B cell (primary cell): Measurements from ENCODE around the gene CDCA5. TPM values are rescaled to one million over a fixed set of nuclear protein-coding genes. Genes with fewer than 3 reads are reported as not detected.

Experiments used
- ATAC-seq: fragments of 200-7000 bp; cut with Tn5 transposase; one replicate; pipeline ENCODE4 v1.10.0; 2021; ENCODE audit warnings: low read depth, mild to moderate bottlenecking, moderate number of reproducible peaks, moderate library complexity
- CTCF ChIA-PET: fragments of 350-600 bp; sonication (Branson Sonifier 250); formaldehyde crosslinking; loops from one replicate; lab custom pipeline; 2021; ENCODE audit warnings: antibody characterized with exemption, inconsistent platforms; lab: Charles Lee
- POLR2A ChIA-PET: fragments of 350-600 bp; sonication (Branson Sonifier 250); formaldehyde crosslinking; loops from one replicate; lab custom pipeline; 2021; ENCODE audit warnings: antibody characterized with exemption; lab: Charles Lee
- DNase-seq: peaks from one replicate; pipeline ENCODE4 v3.0.0; 2013
- H2AFZ ChIP-seq: 2 replicates; pipeline ENCODE4 v1.6.1; 2012; ENCODE audit warnings: mild to moderate bottlenecking, low read depth, low read length; ENCODE audit not compliant: insufficient read depth, poor library complexity, severe bottlenecking
- H3K27ac ChIP-seq, 2 donors: 1 replicate in 1 of 2; 2 replicates in 1 of 2; pipeline ENCODE4 v1.5.1; 2012 to 2013; ENCODE audit warnings: low read length in 2 of 2, mild to moderate bottlenecking in 2 of 2, moderate library complexity in 1 of 2
- H3K27me3 ChIP-seq, 4 experiments: fragments of 200-600 bp in 1 of 4; sonication (generic) in 1 of 4; replicated peaks in 1 of 4; 1 replicate in 2 of 4; 2 replicates in 2 of 4; pipeline versions ENCODE4 v1.6.1 to v1.7.0; 2013 to 2016; ENCODE audit warnings: low read length in 3 of 4, mild to moderate bottlenecking in 2 of 4, mixed read lengths in 1 of 4, moderate library complexity in 1 of 4; ENCODE audit not compliant: insufficient read depth in 4 of 4, control insufficient read depth in 3 of 4; ENCODE audit errors: control extremely low read depth in 1 of 4
- H3K36me3 ChIP-seq, 2 experiments: replicated peaks in 1 of 2; 1 replicate in 1 of 2; 2 replicates in 1 of 2; pipeline versions ENCODE4 v1.6.1 to v1.7.1; 2013; ENCODE audit warnings: low read length in 1 of 2; ENCODE audit not compliant: insufficient read depth in 2 of 2, control insufficient read depth in 1 of 2; ENCODE audit errors: control extremely low read depth in 1 of 2, extremely low read depth in 1 of 2
- H3K4me1 ChIP-seq, 2 donors: fragments of 200-600 bp in 1 of 2; sonication (generic) in 1 of 2; 1 replicate in 1 of 2; 2 replicates in 1 of 2; pipeline versions ENCODE4 v1.5.1 to v1.6.1; 2013 to 2017; ENCODE audit warnings: low read length in 2 of 2; ENCODE audit not compliant: control insufficient read depth in 2 of 2, insufficient read depth in 2 of 2
- H3K4me2 ChIP-seq: replicated peaks from 2 replicates; pipeline ENCODE3; 2012; ENCODE audit warnings: mild to moderate bottlenecking, low read depth, low read length; ENCODE audit not compliant: poor library complexity, severe bottlenecking
- H3K4me3 ChIP-seq, 5 experiments: fragments of 200-600 bp in 1 of 5; sonication (generic) in 1 of 5; 1 replicate in 3 of 5; 2 replicates in 2 of 5; pipeline versions ENCODE4 v1.5.1 to v1.7.0; 2011 to 2016; ENCODE audit warnings: low read length in 4 of 5, mild to moderate bottlenecking in 4 of 5, low read depth in 2 of 5, control low read depth in 1 of 5, moderate library complexity in 1 of 5; ENCODE audit not compliant: insufficient read depth in 1 of 5; ENCODE audit errors: control extremely low read depth in 1 of 5, extremely low read depth in 1 of 5
- H3K79me2 ChIP-seq: fragments of 200-600 bp; sonication (generic); one replicate; pipeline ENCODE4 v1.6.0; 2016; ENCODE audit warnings: low read length; ENCODE audit not compliant: control insufficient read depth, insufficient read depth
- H3K9ac ChIP-seq: fragments of 200-600 bp; sonication (generic); 2 replicates; pipeline ENCODE4 v1.6.1; 2017; ENCODE audit warnings: mild to moderate bottlenecking, low read length, moderate library complexity
- H3K9me3 ChIP-seq, 3 donors: one replicate each; pipeline versions ENCODE4 v1.6.1 to v1.7.1; 2013; ENCODE audit warnings: low read length in 2 of 3; ENCODE audit not compliant: control insufficient read depth in 2 of 3, insufficient read depth in 1 of 3; ENCODE audit errors: control extremely low read depth in 1 of 3
- H4K20me1 ChIP-seq: 2 replicates; pipeline ENCODE4 v1.6.0; 2012; ENCODE audit warnings: mild to moderate bottlenecking, low read length; ENCODE audit not compliant: insufficient read depth, control insufficient read depth, poor library complexity, severe bottlenecking
- H3K27ac Mint-ChIP-seq: one replicate; pipeline ENCODE4 v1.8.0; 2021; ENCODE audit warnings: mixed read lengths
- H3K27me3 Mint-ChIP-seq: one replicate; pipeline ENCODE4 v1.8.0; 2021; ENCODE audit warnings: mixed read lengths
- H3K4me1 Mint-ChIP-seq: one replicate; pipeline ENCODE4 v1.8.0; 2021; ENCODE audit warnings: mixed read lengths
- H3K4me3 Mint-ChIP-seq: one replicate; pipeline ENCODE4 v1.8.0; 2021; ENCODE audit warnings: mixed read lengths
- H3K9me3 Mint-ChIP-seq: one replicate; pipeline ENCODE4 v1.8.0; 2022; ENCODE audit warnings: mixed read lengths; ENCODE audit not compliant: insufficient read depth
- CTCF ChIP-seq: fragments of 200-600 bp; IDR thresholded peaks from one replicate; pipeline ENCODE4 v1.8.0; 2022; ENCODE audit warnings: antibody characterized with exemption, mild to moderate bottlenecking
- EZH2 ChIP-seq: IDR thresholded peaks from 2 replicates; pipeline ENCODE4 v1.6.1; 2012; ENCODE audit warnings: borderline replicate concordance, low read depth, mild to moderate bottlenecking, moderate library complexity, low read length; ENCODE audit not compliant: insufficient read depth, poor library complexity, severe bottlenecking
- WGBS: methylation state at CpG from one replicate; pipeline ENCODE4 v1.1.5; 2013; ENCODE audit warnings: missing lambda C conversion rate; ENCODE audit not compliant: insufficient coverage; 5-methylcytosine and 5-hydroxymethylcytosine counted together
- intact Hi-C: fragments of 100-400 bp; cut with micrococcal nuclease; formaldehyde crosslinking; loops from one replicate; pipeline ENCODE4 v1.10.0; 2022
- polyA plus RNA-seq: library from polyadenylated mRNA; depleted of rRNA; stranded (reverse); fragments of >200 nt; gene quantifications from 2 replicates; pipeline ENCODE4 v1.2.3, GENCODE V29; 2012
- total RNA-seq, 2 donors: library from RNA; stranded (reverse); fragments of 120-200 nt in 1 of 2; gene quantifications; 1 replicate in 1 of 2; 2 replicates in 1 of 2; pipeline versions ENCODE4 v1.2.3 to v1.2.4, GENCODE V29; 2013 to 2022

CDCA5 gene
- total and polyA plus RNA-seq, 2 donors (not counting 1 experiment from before 2014, with no cell fraction given): 1.1 to 1.4 TPM

GRCh38 chr11:65078151-65078550 is 5.7 kb downstream of the CDCA5 start:
- Mint-ChIP-seq H3K27ac (peak overlapping the region; percentile 56), H3K27me3 (no peaks in the 10 kb centered on the region), H3K4me3 (no peak overlapping the region), H3K9me3 (no peaks in the 10 kb centered on the region), H3K4me1 (peaks cover 8% of the 10 kb centered on the region)
- peak overlapping the region in 1 of 2 donors; percentile 0 for H3K27ac ChIP-seq
- H3K36me3 ChIP-seq: no peaks in the 10 kb centered on the region
- H3K4me3 ChIP-seq: no peak overlapping the region
- ChIA-PET CTCF (interaction anchor here (0.6 to 0.9 kb wide), 6 partner anchors 12 to 230 kb away, joined by 3 to 5 read pairs (median 3); partner anchors contain the start of gene ARL2), POLR2A (no interaction called here)
- peak overlapping the region; percentile 63 for H2AFZ ChIP-seq
- TF ChIP-seq EZH2 (no peak), CTCF (peak; percentile 71)
- 42% methylated on average over 2 of the region's 3 CpGs for WGBS
- H4K20me1 ChIP-seq: no peaks in the 10 kb centered on the region
- H3K4me2 ChIP-seq: no peak overlapping the region
- intact Hi-C loops: loop anchor here (1.0 kb wide), 1 partner anchor 64 kb away; the partner anchor contains the start of gene ARL2
- no peaks in the 10 kb centered on the region for H3K27me3 ChIP-seq
- peaks cover 12% of the 10 kb centered on the region for H3K79me2 ChIP-seq
- H3K9ac ChIP-seq: no peak overlapping the region
- peaks cover 0 to 11% of the 10 kb centered on the region in 2 donors for H3K4me1 ChIP-seq
- no peaks in the 10 kb centered on the region for H3K9me3 ChIP-seq
- DNase-seq: peak; percentile 76
- peak; percentile 99 for ATAC-seq

- H4K20me1 ChIP-seq: no peaks in the 10 kb centered on the region
- CTCF ChIA-PET: no interaction called here
- ATAC-seq (no peak), DNase-seq (no peak)
- no peaks in the 10 kb centered on the region for H3K27me3 ChIP-seq
- H2AFZ ChIP-seq: no peak overlapping the region
- POLR2A ChIA-PET: no interaction called here
- TF ChIP-seq EZH2 (no peak), CTCF (no peak)
- no peak overlapping the region for H3K9ac ChIP-seq
- H3K4me1 Mint-ChIP-seq: peaks cover 5% of the 10 kb centered on the region
- WGBS: 91% methylated on average over 4 of the region's 4 CpGs
- H3K4me1 ChIP-seq: peaks cover 0 to 12% of the 10 kb centered on the region in 2 donors
- H3K4me2 ChIP-seq: no peak overlapping the region
- no peak overlapping the region for H3K27ac ChIP-seq
- peaks cover 12% of the 10 kb centered on the region for H3K79me2 ChIP-seq
- H3K4me3 Mint-ChIP-seq: no peak overlapping the region
- no peak overlapping the region for H3K4me3 ChIP-seq
- H3K9me3 Mint-ChIP-seq: no peaks in the 10 kb centered on the region
- H3K27ac Mint-ChIP-seq: no peak overlapping the region
- H3K36me3 ChIP-seq: no peaks in the 10 kb centered on the region
- intact Hi-C loops: no loop called here
- no peaks in the 10 kb centered on the region for H3K27me3 Mint-ChIP-seq
- no peaks in the 10 kb centered on the region for H3K9me3 ChIP-seq
Observed at GRCh38 chr11:65077451-65077850, 6.4 kb downstream of the CDCA5 start.
